Upper lobe of left lung (tissue), 6 donors: ENCODE measurements around the gene EIF2S3. TPM values are rescaled to one million over a fixed set of nuclear protein-coding genes. Genes with fewer than 3 reads are reported as not detected.

Experiments used
- ATAC-seq, 2 donors: fragments of 200-7000 bp; cut with Tn5 transposase; one replicate each; pipeline ENCODE4 v1.9.1; 2022; ENCODE audit warnings: mild to moderate bottlenecking in 2 of 2, moderate library complexity in 2 of 2; ENCODE audit not compliant: low FRiP score in 2 of 2
- DNase-seq, 2 donors: peaks; one replicate each; pipeline ENCODE4 v3.0.0-alpha.2; 2019 to 2020
- H3K27ac ChIP-seq, 4 donors: fragments of 200-600 bp; sonication (generic); one replicate each; pipeline ENCODE4 v1.5.1; 2016 to 2019
- H3K27me3 ChIP-seq, 4 donors: fragments of 200-600 bp; sonication (generic); one replicate each; pipeline ENCODE4 v1.5.1; 2017 to 2019
- H3K36me3 ChIP-seq, 4 donors: fragments of 200-600 bp; sonication (generic); one replicate each; pipeline ENCODE4 v1.5.1; 2016 to 2019
- H3K4me1 ChIP-seq, 4 donors: fragments of 200-600 bp; sonication (generic); one replicate each; pipeline ENCODE4 v1.5.1; 2018 to 2019
- H3K4me3 ChIP-seq, 4 donors: fragments of 200-600 bp; sonication (generic); one replicate each; pipeline ENCODE4 v1.5.1; 2017 to 2019; ENCODE audit warnings: mild to moderate bottlenecking in 2 of 4, moderate library complexity in 1 of 4
- H3K9me3 ChIP-seq, 4 donors: fragments of 200-600 bp; sonication (generic); one replicate each; pipeline ENCODE4 v1.5.1; 2018 to 2019
- CTCF ChIP-seq, 6 experiments: fragments of 450-650 bp in 4 of 6; fragments of 200-600 bp in 2 of 6; sonication (generic) in 2 of 6; IDR thresholded peaks; one replicate each; pipeline ENCODE4 v1.5.1; 2016 to 2019; ENCODE audit warnings: antibody characterized with exemption in 6 of 6
- EP300 ChIP-seq, 4 donors: sonication (generic); formaldehyde crosslinking; IDR thresholded peaks; one replicate each; pipeline ENCODE4 v1.5.1; 2017; ENCODE audit warnings: antibody characterized with exemption in 4 of 4, control low read depth in 2 of 4
- POLR2A ChIP-seq, 4 donors: fragments of 450-650 bp; IDR thresholded peaks; one replicate each; pipeline ENCODE4 v1.5.1; 2016 to 2017; ENCODE audit warnings: antibody characterized with exemption in 4 of 4, mild to moderate bottlenecking in 2 of 4
- POLR2AphosphoS5 ChIP-seq, 2 donors: sonication (generic); formaldehyde crosslinking; IDR thresholded peaks; one replicate each; pipeline ENCODE4 v1.5.1; 2017; ENCODE audit warnings: antibody characterized with exemption in 2 of 2
- WGBS, 2 donors: methylation state at CpG; one replicate each; pipeline ENCODE4 v1.1.5; 2017 to 2018; 5-methylcytosine and 5-hydroxymethylcytosine counted together
- total RNA-seq, 6 donors: library from RNA; depleted of rRNA in 4 of 6; stranded (reverse); fragments of >200 nt in 4 of 6; gene quantifications; one replicate each; pipeline versions ENCODE4 v1.1.0 to v1.2.1, GENCODE V29; 2016 to 2021
- donor health status: DM: no; HTN: no; CAD: no; lungs with moderate emphysema.
- donor health status: DM: no; HTN: yes; CAD: no; lungs with severe emphysema.

The EIF2S3 gene
- total RNA-seq, 6 donors from 2014 or later = 65.0 to 161 (median 104) TPM

GRCh38 chrX:24098932-24099331 lies 44.2 kb downstream of the EIF2S3 start:
- no peak overlapping the region for H3K4me3 ChIP-seq
- H3K27me3 ChIP-seq = no peaks in the 10 kb centered on the region
- H3K36me3 ChIP-seq = no peaks in the 10 kb centered on the region
- WGBS, 2 donors = 88% methylated on average over 1 of the region's 1 CpG
- H3K9me3 ChIP-seq = no peaks in the 10 kb centered on the region
- H3K27ac ChIP-seq = no peak overlapping the region
- no peaks in the 10 kb centered on the region for H3K4me1 ChIP-seq
- ATAC-seq (no peak), DNase-seq (no peak)
- TF ChIP-seq CTCF (IDR thresholded peaks at IDR 0.05) = no peak
- TF ChIP-seq POLR2A (IDR thresholded peaks at IDR 0.05) = no peak
- no peak for TF ChIP-seq POLR2AphosphoS5 (IDR thresholded peaks at IDR 0.05)
- TF ChIP-seq EP300 (IDR thresholded peaks at IDR 0.05) = no peak

DNA sequence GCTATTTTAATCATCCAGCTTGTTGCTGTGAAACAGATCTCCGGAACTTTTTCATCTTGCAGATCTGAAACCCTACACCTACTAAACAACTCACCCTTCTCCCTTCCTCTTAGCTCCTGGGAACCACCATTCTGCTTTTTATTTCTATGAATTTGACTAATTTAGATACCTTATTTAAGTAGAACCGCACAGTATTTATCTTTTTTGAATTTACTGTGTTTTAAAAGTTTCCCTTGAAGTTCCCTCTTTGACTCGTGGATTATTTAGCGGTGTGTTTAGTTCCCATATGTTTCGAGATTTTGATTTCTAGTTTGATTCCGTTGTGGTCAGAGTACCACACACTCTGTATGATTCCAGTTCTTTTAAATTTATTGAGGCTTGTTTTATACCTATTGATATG lies 44.6 kb downstream of the EIF2S3 start:
- Histone ChIP-seq H3K4me1 (no peaks in the 10 kb centered on the region), H3K9me3 (no peaks in the 10 kb centered on the region), H3K27me3 (no peaks in the 10 kb centered on the region), H3K27ac (no peak overlapping the region), H3K4me3 (no peak overlapping the region), H3K36me3 (no peaks in the 10 kb centered on the region)
- DNase-seq (no peak), ATAC-seq (no peak)
- no peak for TF ChIP-seq POLR2AphosphoS5 (IDR thresholded peaks at IDR 0.05)
- TF ChIP-seq EP300 (IDR thresholded peaks at IDR 0.05) = no peak
- no peak for TF ChIP-seq POLR2A (IDR thresholded peaks at IDR 0.05)
- TF ChIP-seq CTCF (IDR thresholded peaks at IDR 0.05) = no peak
- 77 to 80% methylated on average over 6 of the region's 6 CpGs for WGBS, 2 donors

GRCh38 chrX:24100713-24101112 lies 46.0 kb downstream of the EIF2S3 start:
- WGBS, 2 donors = 38 to 67% methylated on average over 1 to 2 of the region's 2 CpGs
- no peak for DNase-seq
- no peaks in the 10 kb centered on the region for H3K9me3 ChIP-seq

DNA sequence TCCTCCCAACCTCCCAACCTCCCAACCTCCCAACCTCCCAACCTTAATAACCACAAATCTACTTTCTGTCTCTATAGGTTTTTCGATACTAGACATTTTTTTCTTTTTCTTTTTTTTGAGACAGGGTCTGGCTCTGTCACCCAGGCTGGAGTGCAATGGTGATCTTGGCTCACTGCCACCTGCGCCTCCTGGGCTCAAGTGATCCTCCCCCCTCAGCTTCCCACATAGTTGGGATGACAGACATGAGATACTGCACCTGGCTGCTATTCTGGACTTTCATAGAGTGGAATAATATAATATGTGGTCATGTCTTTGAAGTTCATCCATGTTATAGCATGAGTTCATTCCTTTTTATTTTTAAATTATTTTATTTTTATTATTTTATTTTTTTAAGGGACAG lies 55.3 kb downstream of the EIF2S3 start:
- 51 to 73% methylated on average over 2 of the region's 2 CpGs for WGBS, 2 donors
- Histone ChIP-seq H3K9me3 (no peaks in the 10 kb centered on the region), H3K27me3 (no peaks in the 10 kb centered on the region), H3K27ac (no peak overlapping the region), H3K36me3 (no peaks in the 10 kb centered on the region), H3K4me3 (no peak overlapping the region), H3K4me1 (no peaks in the 10 kb centered on the region)
- ATAC-seq (no peak), DNase-seq (no peak)
- TF ChIP-seq POLR2AphosphoS5 (IDR thresholded peaks at IDR 0.05) (no peak), POLR2A (IDR thresholded peaks at IDR 0.05) (no peak), CTCF (IDR thresholded peaks at IDR 0.05) (no peak), EP300 (IDR thresholded peaks at IDR 0.05) (no peak)

More at GRCh38 chrX:24100713-24101112, 46.0 kb downstream of the EIF2S3 start:
- Histone ChIP-seq H3K36me3 (no peaks in the 10 kb centered on the region), H3K4me3 (no peak overlapping the region), H3K27ac (no peak overlapping the region), H3K4me1 (no peaks in the 10 kb centered on the region), H3K27me3 (no peaks in the 10 kb centered on the region)
- ATAC-seq = no peak
- no peak for TF ChIP-seq POLR2AphosphoS5 (IDR thresholded peaks at IDR 0.05)
- TF ChIP-seq CTCF (IDR thresholded peaks at IDR 0.05) = no peak
- no peak for TF ChIP-seq EP300 (IDR thresholded peaks at IDR 0.05)
- no peak for TF ChIP-seq POLR2A (IDR thresholded peaks at IDR 0.05)

DNA sequence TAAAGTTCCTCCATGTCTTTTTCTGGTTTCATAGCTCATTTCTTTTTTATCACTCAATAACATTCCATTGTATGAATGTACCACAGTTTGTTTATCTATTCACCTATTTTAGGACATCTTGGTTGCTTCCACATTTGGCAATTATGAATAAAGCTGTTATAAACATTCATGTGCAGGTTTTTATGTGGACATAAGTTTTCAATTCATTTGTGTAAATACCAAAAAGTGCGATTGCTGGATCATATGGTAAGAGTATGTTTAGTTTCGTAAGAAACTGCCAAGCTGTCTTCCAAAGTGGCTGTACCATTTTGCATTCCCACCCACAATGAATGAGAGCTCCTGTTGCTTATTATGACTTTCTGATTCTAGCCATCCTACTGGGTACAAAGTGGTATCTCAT lies 58.4 kb downstream of the EIF2S3 start:
- no peak for TF ChIP-seq POLR2A (IDR thresholded peaks at IDR 0.05)
- no peak for TF ChIP-seq POLR2AphosphoS5 (IDR thresholded peaks at IDR 0.05)
- TF ChIP-seq CTCF (IDR thresholded peaks at IDR 0.05) = no peak
- Histone ChIP-seq H3K4me3 (no peak overlapping the region), H3K4me1 (no peaks in the 10 kb centered on the region), H3K27ac (no peak overlapping the region), H3K27me3 (no peaks in the 10 kb centered on the region), H3K36me3 (no peaks in the 10 kb centered on the region), H3K9me3 (no peaks in the 10 kb centered on the region)
- DNase-seq (no peak), ATAC-seq (no peak)
- WGBS, 2 donors = 82 to 83% methylated on average over 2 of the region's 2 CpGs
